DND-41 (cell line): ENCODE measurements around the gene GTSE1.
"Not testable (repeated sequence)": the region's sequence is repeated elsewhere in the genome, so short reads cannot be mapped to it uniquely, and the experiment has no call there.

ENCODE experiments used
- EZH2 ChIP-seq: IDR thresholded peaks from 3 replicates; pipeline ENCODE4 v1.6.1; 2012; ENCODE audit warnings: borderline replicate concordance, low read depth, mild to moderate bottlenecking, moderate library complexity, low read length, inconsistent platforms; ENCODE audit not compliant: severe bottlenecking
- TF ChIP-seq, protein P1 (sequence below): IDR thresholded peaks from 2 replicates; pipeline ENCODE4 v1.5.1; 2012; ENCODE audit warnings: borderline replicate concordance, low read length, moderate library complexity, mild to moderate bottlenecking; ENCODE audit not compliant: poor library complexity, severe bottlenecking; ENCODE audit errors: extremely low read depth

DNA sequence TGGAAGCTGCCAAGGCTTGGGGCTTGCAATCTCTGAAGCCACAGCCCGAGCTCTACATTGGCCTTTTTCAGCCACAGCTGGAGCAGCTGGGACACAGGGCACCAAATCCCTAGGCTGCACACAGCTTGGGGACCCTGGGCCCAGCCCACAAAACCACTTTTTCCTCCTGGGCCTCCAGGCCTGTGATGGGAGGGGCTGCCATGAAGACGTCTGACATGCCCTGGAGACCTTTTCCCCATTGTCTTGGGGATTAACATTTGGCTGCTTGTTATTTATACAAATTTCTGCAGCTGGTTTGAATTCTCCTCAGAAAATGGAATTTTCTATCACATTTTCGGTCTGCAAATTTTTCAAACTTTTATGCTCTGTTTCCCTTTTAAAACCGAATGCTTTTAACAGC lies 31.0 kb upstream of the GTSE1 start:
- TF ChIP-seq, protein P1, sequence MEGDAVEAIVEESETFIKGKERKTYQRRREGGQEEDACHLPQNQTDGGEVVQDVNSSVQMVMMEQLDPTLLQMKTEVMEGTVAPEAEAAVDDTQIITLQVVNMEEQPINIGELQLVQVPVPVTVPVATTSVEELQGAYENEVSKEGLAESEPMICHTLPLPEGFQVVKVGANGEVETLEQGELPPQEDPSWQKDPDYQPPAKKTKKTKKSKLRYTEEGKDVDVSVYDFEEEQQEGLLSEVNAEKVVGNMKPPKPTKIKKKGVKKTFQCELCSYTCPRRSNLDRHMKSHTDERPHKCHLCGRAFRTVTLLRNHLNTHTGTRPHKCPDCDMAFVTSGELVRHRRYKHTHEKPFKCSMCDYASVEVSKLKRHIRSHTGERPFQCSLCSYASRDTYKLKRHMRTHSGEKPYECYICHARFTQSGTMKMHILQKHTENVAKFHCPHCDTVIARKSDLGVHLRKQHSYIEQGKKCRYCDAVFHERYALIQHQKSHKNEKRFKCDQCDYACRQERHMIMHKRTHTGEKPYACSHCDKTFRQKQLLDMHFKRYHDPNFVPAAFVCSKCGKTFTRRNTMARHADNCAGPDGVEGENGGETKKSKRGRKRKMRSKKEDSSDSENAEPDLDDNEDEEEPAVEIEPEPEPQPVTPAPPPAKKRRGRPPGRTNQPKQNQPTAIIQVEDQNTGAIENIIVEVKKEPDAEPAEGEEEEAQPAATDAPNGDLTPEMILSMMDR: not testable (repeated sequence)
- TF ChIP-seq EZH2: not testable (repeated sequence)
